ENCODE measurements around the gene MEIKIN. TPM values are rescaled to one million over a fixed set of nuclear protein-coding genes. Genes with fewer than 3 reads are reported as not detected.

The MEIKIN gene
- total RNA-seq, 1 donor from 2014 or later, result not detected

- no peak for TF ChIP-seq CTCF (IDR thresholded peaks at IDR 0.05; ENCODE audit: partially characterized antibody, unreplicated experiment)
- peaks cover 4% of the 10 kb centered on the region for H3K4me1 Mint-ChIP-seq (ENCODE audit: low read depth, unreplicated experiment)
- no peak for DNase-seq
- H3K27me3 Mint-ChIP-seq (ENCODE audit: unreplicated experiment), result peaks cover 2% of the 10 kb centered on the region
- H3K36me3 Mint-ChIP-seq (ENCODE audit: unreplicated experiment), result peaks cover 5% of the 10 kb centered on the region
- no peak overlapping the region for H3K4me3 Mint-ChIP-seq (ENCODE audit: unreplicated experiment)
- no peak overlapping the region for H3K27ac Mint-ChIP-seq (ENCODE audit: unreplicated experiment)
- peaks cover 7% of the 10 kb centered on the region for H3K9me3 Mint-ChIP-seq (ENCODE audit: unreplicated experiment)
These were observed 34.4 kb upstream of the MEIKIN start for GRCh38 chr5:131979816-131980215.

- no peak for DNase-seq
- peaks cover 7% of the 10 kb centered on the region for H3K4me1 Mint-ChIP-seq (ENCODE audit: low read depth, unreplicated experiment)
- H3K4me3 Mint-ChIP-seq (ENCODE audit: unreplicated experiment), result no peak overlapping the region
- peaks cover 2% of the 10 kb centered on the region for H3K27me3 Mint-ChIP-seq (ENCODE audit: unreplicated experiment)
- no peak overlapping the region for H3K27ac Mint-ChIP-seq (ENCODE audit: unreplicated experiment)
- peaks cover 5% of the 10 kb centered on the region for H3K36me3 Mint-ChIP-seq (ENCODE audit: unreplicated experiment)
- no peak for TF ChIP-seq CTCF (IDR thresholded peaks at IDR 0.05; ENCODE audit: partially characterized antibody, unreplicated experiment)
- H3K9me3 Mint-ChIP-seq (ENCODE audit: unreplicated experiment), result peaks cover 3% of the 10 kb centered on the region
These were observed 31.7 kb upstream of the MEIKIN start for GRCh38 chr5:131977212-131977604.

- Mint-ChIP-seq H3K36me3 (ENCODE audit: unreplicated experiment) (peaks cover 4% of the 10 kb centered on the region), H3K27ac (ENCODE audit: unreplicated experiment) (no peak overlapping the region), H3K4me1 (ENCODE audit: low read depth, unreplicated experiment) (peaks cover 7% of the 10 kb centered on the region), H3K4me3 (ENCODE audit: unreplicated experiment) (no peak overlapping the region), H3K9me3 (ENCODE audit: unreplicated experiment) (peaks cover 3% of the 10 kb centered on the region), H3K27me3 (ENCODE audit: unreplicated experiment) (peaks cover 2% of the 10 kb centered on the region)
- no peak for DNase-seq
- TF ChIP-seq CTCF (IDR thresholded peaks at IDR 0.05; ENCODE audit: partially characterized antibody, unreplicated experiment), result no peak
These were observed 31.1 kb upstream of the MEIKIN start for GRCh38 chr5:131976414-131977211.

- Mint-ChIP-seq H3K36me3 (ENCODE audit: unreplicated experiment) (no peaks in the 10 kb centered on the region), H3K27ac (ENCODE audit: unreplicated experiment) (no peak overlapping the region), H3K4me3 (ENCODE audit: unreplicated experiment) (no peak overlapping the region), H3K9me3 (ENCODE audit: unreplicated experiment) (peaks cover 3% of the 10 kb centered on the region), H3K27me3 (ENCODE audit: unreplicated experiment) (peaks cover 2% of the 10 kb centered on the region), H3K4me1 (ENCODE audit: low read depth, unreplicated experiment) (peaks cover 7% of the 10 kb centered on the region)
- DNase-seq, result no peak
- TF ChIP-seq CTCF (IDR thresholded peaks at IDR 0.05; ENCODE audit: partially characterized antibody, unreplicated experiment), result no peak
These were observed 29.7 kb upstream of the MEIKIN start for GRCh38 chr5:131974956-131975726.

GRCh38 chr5:131974622-131974955 is 29.1 kb upstream of the MEIKIN start:
- no peak overlapping the region for H3K27ac Mint-ChIP-seq (ENCODE audit: unreplicated experiment)
- peaks cover under 1% of the 10 kb centered on the region for H3K27me3 Mint-ChIP-seq (ENCODE audit: unreplicated experiment)
- TF ChIP-seq CTCF (IDR thresholded peaks at IDR 0.05; ENCODE audit: partially characterized antibody, unreplicated experiment), result no peak

More at GRCh38 chr5:131974622-131974955, 29.1 kb upstream of the MEIKIN start:
- H3K36me3 Mint-ChIP-seq (ENCODE audit: unreplicated experiment), result no peaks in the 10 kb centered on the region
- no peak for DNase-seq
- H3K9me3 Mint-ChIP-seq (ENCODE audit: unreplicated experiment), result peaks cover 3% of the 10 kb centered on the region
- H3K4me1 Mint-ChIP-seq (ENCODE audit: low read depth, unreplicated experiment), result peaks cover 7% of the 10 kb centered on the region
- H3K4me3 Mint-ChIP-seq (ENCODE audit: unreplicated experiment), result no peak overlapping the region
